Body of pancreas (tissue), 4 donors: Measurements from ENCODE around the gene MPST. TPM values are rescaled to one million over a fixed set of nuclear protein-coding genes. Genes with fewer than 3 reads are reported as not detected.

Experiments
- ATAC-seq: fragments of 150-250 bp; one replicate; pipeline ENCODE4 v1.9.1; 2016
- DNase-seq, 4 donors: peaks; one replicate each; pipeline ENCODE4 v3.0.0-alpha.2; 2019
- H3K27ac ChIP-seq, 4 donors: fragments of 200-600 bp; sonication (generic); 1 replicate in 3 of 4; 2 replicates in 1 of 4; pipeline versions ENCODE4 v1.5.1 to v1.6.1; 2016 to 2019; ENCODE audit warnings: mild to moderate bottlenecking in 1 of 4, mixed read lengths in 1 of 4, moderate library complexity in 1 of 4
- H3K27me3 ChIP-seq, 2 donors: fragments of 200-600 bp; sonication (generic); one replicate each; pipeline ENCODE4 v1.6.0; 2016; ENCODE audit warnings: mild to moderate bottlenecking in 1 of 2
- H3K36me3 ChIP-seq, 2 donors: fragments of 200-600 bp; sonication (generic); replicated peaks in 1 of 2; 2 replicates each; pipeline ENCODE4 v1.5.1; 2016; ENCODE audit warnings: low read depth in 2 of 2; ENCODE audit not compliant: insufficient read depth in 1 of 2
- H3K4me1 ChIP-seq: fragments of 200-600 bp; sonication (generic); one replicate; pipeline ENCODE4 v1.6.0; 2016
- H3K4me3 ChIP-seq, 2 donors: fragments of 200-600 bp; sonication (generic); 1 replicate in 1 of 2; 2 replicates in 1 of 2; pipeline ENCODE4 v1.5.1; 2016 to 2019
- H3K9me3 ChIP-seq, 3 donors: fragments of 200-600 bp; sonication (generic); 1 replicate in 2 of 3; 2 replicates in 1 of 3; pipeline ENCODE4 v1.5.1; 2016
- POLR2A ChIP-seq, 3 donors: fragments of 450-650 bp; IDR thresholded peaks; one replicate each; pipeline ENCODE4 v1.6.1; 2016; ENCODE audit warnings: antibody characterized with exemption in 3 of 3, mild to moderate bottlenecking in 2 of 3
- whole genome bisulfite sequencing, 2 donors: methylation state at CpG; one replicate each; pipeline ENCODE4 v1.1.5; 2017; 5-methylcytosine and 5-hydroxymethylcytosine counted together
- intact Hi-C: fragments of 100-400 bp; cut with DNase I; formaldehyde crosslinking; loops from one replicate; pipeline ENCODE4 v1.15.1; 2023
- small RNA-seq: library from RNA; depleted of rRNA; stranded (forward); fragments of <200 nt; gene quantifications from one replicate; pipeline ENCODE3, GENCODE V24; 2016
- total RNA-seq, 2 donors: library from RNA; depleted of rRNA; stranded (reverse); fragments of >200 nt; gene quantifications; one replicate each; pipeline ENCODE4 v1.1.0, GENCODE V29; 2016
- TF ChIP-seq, protein P1 (sequence below), 7 experiments: fragments of 450-650 bp in 4 of 7; fragments of 200-600 bp in 3 of 7; sonication (generic) in 3 of 7; IDR thresholded peaks; one replicate each; pipeline ENCODE4 v1.5.1; 2016 to 2019; ENCODE audit warnings: antibody characterized with exemption in 7 of 7

MPST gene
- total RNA-seq, 2 donors from 2014 or later = 173 TPM

DNA sequence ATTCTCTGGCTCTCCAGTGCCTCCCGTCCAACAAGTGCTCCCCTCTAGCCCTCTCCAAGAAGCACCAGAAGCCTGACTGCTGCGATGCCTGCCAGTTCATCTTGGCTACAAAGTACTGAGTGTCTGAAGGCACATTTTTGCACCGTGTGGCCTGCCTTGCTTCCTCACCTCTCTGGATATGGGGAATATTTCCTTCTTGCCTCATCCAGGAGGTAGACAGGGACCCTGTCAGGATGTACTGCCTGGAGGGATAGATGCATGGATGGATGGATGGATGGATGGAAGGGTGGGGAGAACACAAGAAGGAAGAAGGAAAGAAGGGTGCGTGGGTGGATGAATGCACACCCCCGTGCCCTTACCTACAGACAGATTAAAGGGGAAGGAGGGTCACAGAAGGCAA is 59.6 kb downstream of the MPST start:
- no peaks in the 10 kb centered on the region for H3K9me3 ChIP-seq
- DNase-seq = no peak
- ATAC-seq = no peak
- no peaks in the 10 kb centered on the region for H3K27me3 ChIP-seq
- H3K4me1 ChIP-seq = no peaks in the 10 kb centered on the region
- TF ChIP-seq, protein P1, sequence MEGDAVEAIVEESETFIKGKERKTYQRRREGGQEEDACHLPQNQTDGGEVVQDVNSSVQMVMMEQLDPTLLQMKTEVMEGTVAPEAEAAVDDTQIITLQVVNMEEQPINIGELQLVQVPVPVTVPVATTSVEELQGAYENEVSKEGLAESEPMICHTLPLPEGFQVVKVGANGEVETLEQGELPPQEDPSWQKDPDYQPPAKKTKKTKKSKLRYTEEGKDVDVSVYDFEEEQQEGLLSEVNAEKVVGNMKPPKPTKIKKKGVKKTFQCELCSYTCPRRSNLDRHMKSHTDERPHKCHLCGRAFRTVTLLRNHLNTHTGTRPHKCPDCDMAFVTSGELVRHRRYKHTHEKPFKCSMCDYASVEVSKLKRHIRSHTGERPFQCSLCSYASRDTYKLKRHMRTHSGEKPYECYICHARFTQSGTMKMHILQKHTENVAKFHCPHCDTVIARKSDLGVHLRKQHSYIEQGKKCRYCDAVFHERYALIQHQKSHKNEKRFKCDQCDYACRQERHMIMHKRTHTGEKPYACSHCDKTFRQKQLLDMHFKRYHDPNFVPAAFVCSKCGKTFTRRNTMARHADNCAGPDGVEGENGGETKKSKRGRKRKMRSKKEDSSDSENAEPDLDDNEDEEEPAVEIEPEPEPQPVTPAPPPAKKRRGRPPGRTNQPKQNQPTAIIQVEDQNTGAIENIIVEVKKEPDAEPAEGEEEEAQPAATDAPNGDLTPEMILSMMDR (IDR thresholded peaks at IDR 0.05) = no peak
- no peak for TF ChIP-seq POLR2A (IDR thresholded peaks at IDR 0.05)
- H3K4me3 ChIP-seq = no peak overlapping the region
- H3K27ac ChIP-seq = no peak overlapping the region
- intact Hi-C loops = no loop called here
- no peaks in the 10 kb centered on the region for H3K36me3 ChIP-seq
- WGBS, 2 donors = 44 to 52% methylated on average over 5 of the region's 5 CpGs

Small RNA genes within 50 kb of the gene (small RNA-seq; reads per million reads assigned to genes)
- gene RF00019 = not detected

Other genes with a start within 250 kb of the MPST start
- 10 to 100 TPM in 1 of 2 donors, 1 to 10 TPM in 1; 7.6 to 15.8 TPM for gene IFT27, start 243.6 kb upstream of the MPST start, total RNA-seq
- not detected for gene PVALB, start 202.7 kb upstream of the MPST start, total RNA-seq
- 1 to 10 TPM; 5.9 to 6.0 TPM for gene NCF4, start 158.7 kb upstream of the MPST start, total RNA-seq
- gene CSF2RB, start 106.1 kb upstream of the MPST start, total RNA-seq = 1 to 10 TPM; 2.0 to 2.9 TPM
- 10 to 100 TPM; 73.8 to 91.1 TPM for gene TST, start 295 bp upstream of the MPST start, total RNA-seq
- 1 to 10 TPM; 3.6 to 8.3 TPM for gene KCTD17, start 32.0 kb downstream of the MPST start, total RNA-seq
- gene TMPRSS6, start 90.0 kb downstream of the MPST start, total RNA-seq = under 1 TPM; 0.33 to 0.52 TPM
- gene IL2RB, start 130.2 kb downstream of the MPST start, total RNA-seq = 1 to 10 TPM in 1 of 2 donors, under 1 TPM in 1; 0.78 to 2.3 TPM
- 1 to 10 TPM; 2.0 to 4.7 TPM for gene C1QTNF6, start 168.5 kb downstream of the MPST start, total RNA-seq
- gene SSTR3, start 192.7 kb downstream of the MPST start, total RNA-seq = 1 to 10 TPM; 1.3 to 4.2 TPM
- 1 to 10 TPM; 4.3 to 4.9 TPM for gene RAC2, start 224.5 kb downstream of the MPST start, total RNA-seq